HG03066 (cell line): ENCODE results near the gene FGF23.

Experiments used
- ATAC-seq: cut with Tn5 transposase; IDR thresholded peaks from one replicate; pipeline ENCODE4 v1.9.1; 2021; ENCODE audit warnings: low read depth; ENCODE audit not compliant: unreplicated experiment

Gene FGF23

DNA sequence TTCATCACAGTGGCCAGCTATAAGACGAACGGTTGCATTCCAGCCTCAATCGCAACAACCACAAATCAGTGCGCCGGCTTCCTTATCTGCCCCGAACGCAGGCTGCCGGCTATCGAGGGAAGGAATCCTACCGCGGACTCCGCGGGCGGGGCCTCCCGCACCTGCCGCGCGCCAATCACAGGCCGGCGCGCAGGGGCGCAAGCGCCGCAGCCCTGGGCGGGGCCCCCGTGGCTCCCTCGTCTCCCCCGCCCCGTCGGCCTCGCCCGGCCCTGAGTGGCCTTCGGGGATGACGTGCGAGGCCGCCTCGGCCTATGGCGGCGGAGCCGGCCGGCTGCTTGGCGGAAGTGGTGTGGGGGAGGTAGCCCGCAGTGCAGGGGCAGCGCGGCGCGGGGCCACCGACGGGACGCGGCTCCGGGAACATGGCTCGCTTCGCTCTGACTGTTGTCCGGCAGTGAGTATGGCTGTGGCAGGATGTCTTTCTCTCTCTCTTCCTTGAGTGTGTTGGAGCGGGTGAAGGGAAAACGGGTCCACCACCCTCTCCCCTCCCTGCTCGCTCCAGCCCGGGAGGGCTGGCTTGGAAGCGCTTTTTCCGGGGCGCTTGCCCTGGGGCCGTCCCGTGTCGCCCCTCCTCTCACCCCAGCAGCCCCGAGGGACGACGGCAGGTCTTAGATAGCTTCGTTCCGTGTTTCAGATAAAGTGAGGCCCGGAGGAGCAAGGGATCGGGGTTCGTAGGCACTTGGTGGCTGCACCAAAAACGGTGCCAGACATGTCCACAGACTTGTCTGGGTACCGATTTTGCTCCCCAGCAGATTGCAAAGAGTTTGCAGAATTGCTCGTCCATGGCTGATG, 58.4 kb downstream of the FGF23 start, which contains the start of gene TIGAR:
TIGAR (plus strand) TSS at position 361 of the 849 bp plus-strand sequence; CDS start at position 420, 59 bp downstream.
- peak; percentile 93 for ATAC-seq

DNA sequence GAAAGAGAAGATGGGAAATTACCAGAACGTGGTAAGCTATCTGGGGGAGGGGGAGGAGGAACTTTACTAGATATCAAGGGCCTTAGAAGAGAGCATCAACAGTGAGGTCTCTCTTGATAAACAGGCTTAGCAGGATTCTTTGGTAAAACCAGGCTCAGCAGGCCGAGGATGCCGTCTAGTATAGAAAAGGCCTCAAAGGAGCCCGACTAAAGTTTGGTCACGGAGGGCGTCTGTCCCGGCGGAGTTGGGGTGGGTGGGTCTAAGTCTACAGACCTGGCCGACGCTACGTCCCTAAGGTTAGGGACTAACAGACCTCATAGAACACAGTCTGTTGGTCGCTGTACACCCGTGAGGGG, 59.0 kb downstream of the FGF23 start:
- peak; percentile 36 for ATAC-seq
